Measurements from ENCODE around the gene IMMP1L.
A peak's percentile ranks its signal among the peaks of the same experiment; 100 is the strongest.

Gene IMMP1L

GRCh38 chr11:31464436-31464835 lies 45.0 kb downstream of the IMMP1L start:
- no peak for DNase-seq

GRCh38 chr11:31455177-31455576 lies 54.2 kb downstream of the IMMP1L start:
- no peak for DNase-seq

DNA sequence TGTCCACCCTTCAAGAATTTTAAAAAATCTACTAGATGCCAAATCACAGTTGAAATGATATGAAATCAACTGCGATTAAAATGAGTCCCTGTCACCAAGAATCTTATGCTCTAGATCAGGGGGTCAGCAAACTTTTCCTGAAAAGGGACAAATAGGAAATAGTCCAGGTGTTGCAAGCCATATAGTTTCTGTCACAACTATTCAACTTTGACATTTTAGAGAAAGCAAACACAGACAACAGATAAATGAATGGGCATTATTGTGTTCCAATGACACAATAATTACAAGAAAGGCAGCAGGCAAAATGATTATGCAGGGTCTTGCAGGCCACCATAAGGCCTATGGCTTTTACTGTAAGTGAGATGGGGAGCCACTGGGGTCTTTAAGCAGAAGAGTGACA lies 58.6 kb downstream of the IMMP1L start:
- no peak for DNase-seq

DNA sequence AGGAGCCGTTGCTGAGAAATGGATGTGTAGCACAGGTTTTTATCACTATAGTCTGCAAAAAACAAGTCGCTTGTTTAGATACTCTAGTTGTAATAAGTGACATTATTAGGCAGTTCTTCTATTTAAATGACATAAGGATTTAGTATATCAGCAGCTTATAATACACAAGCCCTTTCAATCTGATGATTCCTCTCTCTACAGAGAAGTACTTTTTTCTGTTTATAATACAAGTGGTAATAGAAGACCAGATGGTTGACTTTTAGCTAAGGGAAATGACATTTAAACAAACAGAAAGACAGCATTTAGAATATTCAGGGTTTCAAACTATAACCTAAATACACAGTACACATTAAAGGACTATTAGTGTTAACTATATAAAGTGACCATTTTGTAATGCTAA lies 60.4 kb downstream of the IMMP1L start:
- DNase-seq: no peak

DNA sequence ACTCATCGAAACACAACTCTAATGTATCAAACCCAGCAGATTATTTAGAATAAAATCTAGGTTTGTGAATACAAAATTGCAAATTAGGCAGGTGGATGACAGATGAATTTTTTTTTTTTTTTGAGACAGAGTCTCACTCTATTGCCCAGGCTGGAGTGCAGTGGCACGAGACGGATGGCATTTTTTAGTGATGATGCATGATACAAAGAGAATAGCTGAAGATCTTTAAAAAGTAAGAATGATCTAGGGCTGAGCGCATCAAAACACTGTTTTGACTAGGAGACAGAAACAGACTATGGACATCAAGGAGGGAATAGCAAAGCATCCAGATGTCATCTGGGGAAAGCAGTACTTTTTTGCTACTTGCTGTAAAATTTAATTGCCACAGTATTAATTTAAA lies 63.8 kb downstream of the IMMP1L start:
- no peak for DNase-seq

- no peak for DNase-seq
These were observed 65.6 kb downstream of the IMMP1L start for GRCh38 chr11:31443802-31444201.

DNA sequence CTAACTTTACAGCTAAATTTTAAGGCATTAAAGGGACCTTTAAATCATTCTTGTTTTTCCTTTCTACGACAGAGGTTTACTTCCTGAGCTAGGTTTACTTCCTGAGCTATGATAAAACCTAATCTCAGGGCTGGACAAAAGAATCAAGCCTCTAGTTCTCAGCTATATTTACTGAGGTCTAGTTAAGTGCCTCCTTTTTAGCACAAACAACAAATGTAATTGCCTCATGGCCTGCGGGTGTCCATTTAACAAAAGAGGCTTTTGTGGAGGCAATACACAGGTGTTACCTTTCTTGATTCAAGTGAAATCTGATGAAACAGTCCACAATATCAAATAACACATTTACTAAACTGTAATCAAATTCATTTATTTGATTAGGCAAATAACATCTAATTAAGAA lies 67.3 kb downstream of the IMMP1L start:
- peak; percentile 96 to 98 for DNase-seq

DNA sequence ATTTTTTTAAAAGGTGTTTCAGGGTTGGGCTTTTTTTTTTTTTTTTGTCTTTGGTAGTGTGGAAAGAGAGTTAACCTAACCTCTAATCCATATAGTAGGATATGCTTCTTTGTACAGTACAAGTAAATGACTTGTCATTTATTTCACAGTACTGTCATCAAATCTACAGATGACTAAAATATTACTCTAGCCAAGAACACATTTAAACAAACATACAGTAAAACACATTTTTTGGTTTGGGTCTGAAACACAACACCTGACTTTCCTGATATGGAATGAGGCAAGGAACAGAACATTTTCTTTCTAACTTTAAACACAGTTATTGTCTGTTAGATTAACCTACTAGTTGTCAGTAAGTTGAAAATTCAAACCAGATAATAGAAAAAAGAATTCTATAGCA lies 68.1 kb downstream of the IMMP1L start:
- DNase-seq: no peak

DNA sequence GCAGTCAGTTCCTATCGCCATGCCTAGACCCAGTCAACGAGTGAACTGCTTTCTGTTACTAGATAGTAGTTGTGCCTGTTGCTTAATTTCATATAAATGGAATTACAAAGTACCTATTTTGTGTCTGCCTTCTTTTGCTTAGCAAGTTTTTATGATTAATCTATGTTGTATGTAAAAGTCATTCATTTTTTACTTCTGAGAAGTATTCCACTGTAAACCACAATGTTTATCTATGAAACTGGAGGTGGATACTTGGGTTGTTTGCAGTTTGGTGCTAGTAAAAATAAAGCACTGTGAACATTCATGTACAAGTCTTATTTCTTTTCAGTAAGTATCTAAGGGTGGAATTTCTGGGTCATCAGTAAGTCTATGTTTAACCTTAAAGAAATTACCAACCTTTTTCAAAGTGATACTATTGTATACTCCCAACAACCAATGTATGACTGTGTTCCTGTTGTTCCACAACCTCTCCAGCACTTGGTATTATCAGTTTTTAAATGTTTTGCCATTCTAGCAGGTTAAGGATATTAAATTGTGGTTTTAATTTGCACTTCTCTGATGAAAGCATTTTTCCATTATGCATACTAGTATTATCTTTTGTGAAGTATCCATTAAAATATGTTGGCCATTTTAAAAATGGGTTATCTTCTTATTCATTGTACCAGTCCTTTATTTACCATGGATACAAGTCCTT lies 71.5 kb downstream of the IMMP1L start:
- no peak for DNase-seq

GRCh38 chr11:31433851-31434250 lies 75.6 kb downstream of the IMMP1L start:
- no peak for DNase-seq

DNA sequence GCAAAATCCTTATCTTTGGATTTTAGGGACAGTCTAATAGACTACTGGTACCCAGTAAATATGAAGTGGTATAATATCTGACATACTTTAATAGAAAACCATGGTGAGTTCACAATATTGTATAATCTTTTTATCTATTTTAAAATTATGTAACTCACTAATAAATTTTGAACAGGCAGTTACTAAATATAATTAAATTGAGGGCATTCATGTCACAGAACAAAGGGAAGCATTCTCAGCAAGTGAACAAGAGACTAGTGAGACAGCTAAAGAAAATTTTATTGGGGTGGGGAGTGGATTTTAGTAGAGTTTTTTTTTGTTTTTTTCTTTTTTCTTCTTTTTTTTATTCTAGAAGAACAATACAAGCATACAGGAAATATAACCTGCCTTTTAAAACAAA lies 84.8 kb downstream of the IMMP1L start:
- no peak for DNase-seq

DNA sequence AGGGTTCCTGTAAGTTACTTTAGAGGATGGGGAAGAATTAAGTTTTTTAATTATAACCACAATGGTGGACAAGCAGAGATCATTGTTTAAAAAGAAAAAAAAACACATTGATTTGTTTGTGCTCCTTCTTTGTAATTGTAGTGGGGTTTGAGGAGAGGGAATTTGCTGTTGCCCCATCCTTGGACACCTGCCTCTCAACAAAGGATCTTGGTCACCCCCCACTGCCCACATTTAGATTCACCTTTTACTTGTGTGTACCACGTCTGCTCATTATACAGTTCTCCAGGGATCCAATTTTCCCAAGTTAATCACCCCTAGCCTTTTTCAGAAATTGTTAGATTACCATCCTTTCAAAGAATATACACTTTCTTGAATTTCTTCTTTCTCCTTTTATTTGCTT lies 86.7 kb downstream of the IMMP1L start:
- DNase-seq: peak; percentile 91 to 93

- no peak for DNase-seq
These were observed 87.6 kb downstream of the IMMP1L start for GRCh38 chr11:31421820-31422219.

DNA sequence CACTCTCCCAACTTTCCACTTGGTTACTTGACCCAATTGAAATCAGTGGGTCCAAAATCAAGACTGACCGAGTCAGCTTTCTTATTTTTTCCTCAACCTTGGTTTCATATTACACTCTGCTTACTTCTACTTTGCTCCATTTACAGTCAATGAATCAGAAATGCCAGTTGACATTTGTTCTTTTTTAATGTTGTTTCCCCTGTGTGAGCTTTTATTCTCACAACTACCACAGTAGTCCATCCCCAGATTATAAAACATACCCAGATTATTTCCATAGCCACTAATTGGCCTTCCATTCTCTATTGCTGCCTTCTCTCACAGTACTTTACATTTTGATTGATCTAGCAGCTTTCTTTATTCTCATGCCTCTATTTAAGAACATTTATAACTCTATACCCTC lies 89.8 kb downstream of the IMMP1L start:
- DNase-seq: no peak

- no peak for DNase-seq
These were observed 90.3 kb downstream of the IMMP1L start for GRCh38 chr11:31419138-31419537.

- no peak for DNase-seq
These were observed 91.6 kb downstream of the IMMP1L start for GRCh38 chr11:31417816-31418215.

GRCh38 chr11:31417357-31417756 lies 92.1 kb downstream of the IMMP1L start:
- no peak for DNase-seq

GRCh38 chr11:31415435-31415834 lies 94.0 kb downstream of the IMMP1L start:
- no peak for DNase-seq

DNA sequence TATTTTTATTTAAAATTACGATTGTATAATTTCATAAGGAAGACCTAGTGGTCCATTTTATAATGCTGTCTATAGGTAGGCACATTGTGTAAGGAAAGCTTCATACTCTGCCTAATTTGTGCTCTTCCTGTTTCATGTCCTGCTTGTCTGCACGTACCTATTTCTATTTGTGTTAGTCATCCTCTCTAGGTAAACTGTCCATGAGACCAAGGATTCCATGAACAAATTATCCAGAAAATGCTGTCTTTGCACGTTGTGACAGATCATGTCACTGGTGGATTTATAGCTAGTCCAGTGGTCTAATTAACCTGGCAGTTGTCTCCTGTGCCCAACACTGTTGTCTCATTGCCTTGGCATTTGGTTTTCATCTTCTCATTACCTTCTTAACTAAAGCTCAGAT lies 95.1 kb downstream of the IMMP1L start:
- DNase-seq: no peak

- DNase-seq: no peak
These were observed 96.5 kb downstream of the IMMP1L start for GRCh38 chr11:31412946-31413345.

GRCh38 chr11:31408201-31408600 lies 101.2 kb downstream of the IMMP1L start:
- DNase-seq: no peak

GRCh38 chr11:31404614-31405013 lies 104.8 kb downstream of the IMMP1L start:
- no peak for DNase-seq

DNA sequence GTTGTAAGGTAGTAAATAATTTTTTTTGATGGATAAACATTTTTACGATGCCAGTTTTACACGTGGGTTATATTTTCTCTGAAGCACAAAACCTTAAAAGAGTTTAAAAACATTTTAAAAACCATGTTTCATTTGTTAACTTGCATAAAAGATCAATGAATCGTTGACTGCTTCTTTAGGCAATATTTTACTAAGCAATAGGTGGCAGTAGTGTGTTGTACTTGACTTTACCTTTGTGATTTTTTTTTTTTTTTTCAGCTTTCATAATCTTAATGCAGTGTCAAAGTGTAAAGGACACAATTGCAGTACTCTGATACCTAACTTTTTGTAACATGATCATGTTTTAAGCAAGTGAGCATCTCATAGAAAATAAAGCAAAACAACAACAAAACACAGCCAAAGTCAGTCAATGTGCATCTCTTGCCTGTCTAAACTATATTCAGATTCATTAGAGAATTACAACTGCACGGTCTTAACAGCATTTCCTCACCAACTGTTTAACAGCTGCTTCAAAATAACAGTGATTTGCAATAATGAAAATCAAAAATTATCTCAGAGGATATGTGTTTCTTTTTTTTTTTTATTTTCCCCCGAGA lies 112.1 kb downstream of the IMMP1L start:
- peak in 1 of 2 experiments; percentile 10 for DNase-seq

DNA sequence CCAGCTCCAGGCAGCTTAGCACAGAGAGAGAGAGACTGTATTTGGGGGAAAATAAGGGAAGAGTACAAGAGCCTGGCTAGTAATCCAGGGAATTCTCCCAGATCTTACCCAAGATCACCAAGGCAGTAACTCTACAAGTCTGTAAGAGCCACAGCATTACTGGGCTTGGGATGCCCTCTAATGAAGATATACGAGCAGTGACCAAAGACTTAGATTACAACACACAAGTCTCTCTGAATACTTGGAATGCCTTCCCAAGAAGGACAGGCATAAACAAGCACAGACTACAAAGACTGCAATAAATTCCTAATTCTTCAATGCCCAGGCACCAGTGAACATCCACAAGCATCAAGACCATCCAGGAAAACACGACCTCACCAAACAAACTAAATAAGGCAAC lies 122.0 kb downstream of the IMMP1L start:
- DNase-seq: no peak

DNA sequence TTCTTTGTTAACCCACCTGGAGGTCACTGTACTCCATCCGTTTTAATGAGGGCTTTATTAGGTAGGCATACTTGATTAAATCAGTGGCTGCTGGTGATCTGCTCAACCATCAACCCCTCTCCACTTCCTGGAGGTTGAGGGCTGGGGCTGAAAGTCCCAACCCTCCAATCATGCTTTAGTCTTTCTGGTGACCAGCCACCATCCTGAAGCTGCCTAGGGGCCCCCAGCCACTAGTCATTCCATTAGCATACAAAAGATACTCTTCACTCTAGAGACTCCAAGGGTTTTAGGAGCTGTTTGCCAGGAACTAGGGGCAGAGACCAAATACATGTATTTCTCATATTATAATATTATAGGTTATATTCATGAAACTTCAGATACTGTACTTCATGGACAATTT lies 126.3 kb downstream of the IMMP1L start:
- DNase-seq: no peak
